ENCODE measurements around the gene RGS6.

Gene RGS6

DNA sequence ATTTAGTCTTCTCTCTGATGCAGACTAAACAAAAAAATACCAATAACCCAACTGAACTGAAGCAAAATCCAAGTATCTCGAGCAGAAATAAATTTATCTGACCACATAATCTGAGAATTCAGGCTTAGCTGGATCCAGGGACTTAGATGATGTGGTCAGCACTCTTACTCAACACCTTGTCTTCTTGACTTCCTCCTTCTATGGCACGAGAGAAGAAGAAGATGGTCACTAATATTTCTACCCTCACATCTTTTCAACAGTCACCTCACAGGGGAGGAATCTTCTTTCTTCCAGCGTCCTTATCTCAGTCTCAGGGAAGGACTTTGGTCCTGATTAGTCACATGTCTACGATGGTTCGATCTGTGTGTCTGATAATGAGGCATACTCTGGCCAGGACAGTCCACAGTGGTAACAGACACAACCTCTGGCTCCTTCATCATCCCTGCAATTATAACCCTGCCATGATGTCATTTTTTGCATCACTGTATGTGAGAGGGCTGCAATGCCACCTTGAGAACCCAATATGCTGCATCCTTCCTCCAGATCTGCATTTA is 15.8 kb downstream of the RGS6 start:
- DNase-seq (ENCODE audit: low read depth in 3 of 3) = no peak

DNA sequence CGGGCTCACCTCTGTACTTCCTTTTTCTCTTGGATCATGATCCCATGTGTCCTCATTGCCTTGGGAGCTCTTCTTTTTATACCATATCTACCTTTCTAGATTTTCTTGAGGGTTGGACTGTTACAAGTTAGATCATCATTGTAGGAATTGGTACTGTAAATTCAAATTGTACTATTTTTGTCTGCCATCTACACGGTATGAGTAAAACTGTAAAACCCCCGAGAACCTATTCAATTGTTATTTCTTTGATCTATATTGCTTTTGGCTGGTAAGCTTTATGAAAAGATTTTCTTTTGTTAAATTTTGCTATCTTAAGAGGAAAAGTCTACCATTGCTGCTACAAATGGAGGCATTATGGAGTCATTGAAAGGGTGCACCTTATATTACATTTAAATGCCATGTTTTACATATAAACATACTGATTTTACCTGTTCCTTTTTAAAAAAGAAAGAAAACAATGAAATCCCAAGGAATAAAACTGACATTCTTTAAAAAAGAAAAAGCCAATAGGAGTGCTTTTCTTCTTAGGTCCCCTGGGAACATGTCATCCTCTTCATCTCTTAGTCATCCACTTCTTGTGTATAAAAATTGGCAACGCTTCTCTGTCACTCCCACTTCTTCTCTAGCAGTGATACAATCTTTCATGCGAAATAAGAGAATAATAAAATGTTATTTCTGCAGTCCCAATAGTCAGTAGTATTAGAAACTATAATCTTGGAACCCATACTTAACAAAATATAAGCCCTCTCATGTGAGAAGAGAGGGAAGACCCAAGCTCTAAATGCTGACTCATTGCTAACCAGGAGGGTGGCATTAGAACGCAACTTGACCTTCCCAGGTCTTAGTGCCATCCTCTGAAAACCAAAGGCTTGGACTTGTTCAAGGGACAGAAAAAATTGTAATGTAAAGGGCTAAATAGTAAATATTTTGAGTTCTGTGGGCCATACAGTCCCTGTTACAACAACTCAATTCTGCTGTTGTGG is 20.4 kb downstream of the RGS6 start:
- no peak for DNase-seq (ENCODE audit: low read depth in 3 of 3)

DNA sequence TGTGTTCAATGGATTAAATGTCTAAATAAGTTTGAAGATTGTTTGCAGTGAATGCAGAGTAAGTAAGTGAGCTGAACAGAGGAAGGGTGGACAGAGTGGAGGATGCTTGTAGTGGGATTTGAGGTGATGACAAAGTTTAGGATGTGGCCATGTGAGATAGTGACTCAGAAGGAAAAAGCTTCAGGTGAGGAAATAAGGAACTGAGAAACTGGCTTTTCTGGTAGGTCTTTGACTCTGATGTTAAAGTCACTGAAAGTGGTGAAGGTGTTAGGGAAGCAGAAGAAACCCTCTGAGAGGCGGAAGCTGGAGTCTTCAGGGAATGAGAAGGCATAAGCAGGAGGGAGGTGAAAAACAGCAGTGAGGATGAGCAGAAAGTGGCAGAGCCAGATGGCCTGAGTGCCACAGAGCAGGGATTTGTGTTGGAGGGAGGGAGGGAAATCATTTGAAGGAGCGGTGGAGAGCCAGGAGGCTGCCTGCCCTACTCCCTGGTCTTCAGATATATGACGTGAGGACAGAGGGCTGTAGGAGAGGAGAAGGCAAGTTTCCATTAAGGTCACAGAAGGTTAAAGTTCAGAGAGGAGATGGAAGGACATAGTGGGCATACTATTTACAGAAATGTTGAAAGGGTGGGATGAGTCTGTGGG is 24.8 kb downstream of the RGS6 start:
- no peak for DNase-seq (ENCODE audit: low read depth in 3 of 3)

DNA sequence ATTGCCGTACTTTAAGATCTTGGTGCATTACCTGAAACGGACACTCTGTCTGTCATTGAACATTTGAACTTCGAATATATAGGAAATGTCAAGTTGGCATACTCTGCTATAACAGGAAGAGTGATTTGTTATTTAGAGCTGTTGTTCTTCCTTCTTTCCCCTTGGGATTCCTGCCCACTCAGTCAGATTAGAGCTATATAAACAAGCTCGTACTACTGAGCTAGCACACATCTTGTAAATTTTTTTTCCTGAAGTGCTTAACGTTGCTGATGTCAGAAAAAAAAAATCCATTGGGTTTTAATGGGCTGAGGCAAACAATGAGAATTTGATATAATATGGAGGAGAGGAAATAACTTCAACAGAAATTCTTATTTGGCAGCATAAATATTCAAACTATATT is 26.8 kb downstream of the RGS6 start:
- DNase-seq (ENCODE audit: low read depth in 3 of 3) = no peak

DNA sequence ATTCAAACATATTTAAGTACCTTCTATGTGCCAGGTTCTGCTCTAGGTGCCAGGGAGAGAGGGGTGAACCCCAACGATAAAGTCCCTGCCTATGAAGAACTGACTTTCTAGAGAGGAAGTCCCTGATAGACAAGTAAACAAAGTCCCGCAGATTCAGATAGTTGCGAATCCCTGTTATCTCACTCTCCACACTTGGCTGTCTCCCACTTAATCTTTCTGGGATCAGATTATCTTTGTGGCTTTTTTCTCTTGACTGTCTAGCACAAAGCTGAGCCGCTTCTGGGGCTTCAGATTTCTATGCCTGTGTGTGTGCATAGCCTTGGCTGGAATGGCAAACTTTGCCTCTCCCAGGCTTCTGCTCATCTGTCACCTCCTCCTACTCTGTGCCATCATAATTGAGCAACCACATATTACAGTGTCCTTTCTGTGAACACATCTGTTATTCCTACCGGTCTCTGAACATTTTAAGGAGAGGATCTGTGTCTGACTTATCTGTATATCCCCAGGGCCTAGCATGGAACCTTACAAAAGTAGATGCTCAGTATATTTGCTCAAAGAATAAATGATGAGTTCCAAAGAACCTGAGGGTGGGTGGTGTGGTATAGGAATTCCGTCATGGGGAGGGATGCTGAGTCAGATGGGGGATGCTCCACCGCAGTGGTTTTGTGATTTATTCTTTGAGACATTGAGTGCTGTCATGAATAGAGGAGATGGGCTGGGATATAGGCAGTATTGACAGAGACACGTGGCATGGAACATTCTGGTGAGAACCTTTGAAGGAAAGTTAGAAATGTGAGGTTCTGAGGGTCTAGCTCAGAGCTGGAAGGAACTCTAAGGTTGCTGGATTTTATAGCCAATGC is 28.5 kb downstream of the RGS6 start:
- no peak for DNase-seq (ENCODE audit: low read depth in 3 of 3)

DNA sequence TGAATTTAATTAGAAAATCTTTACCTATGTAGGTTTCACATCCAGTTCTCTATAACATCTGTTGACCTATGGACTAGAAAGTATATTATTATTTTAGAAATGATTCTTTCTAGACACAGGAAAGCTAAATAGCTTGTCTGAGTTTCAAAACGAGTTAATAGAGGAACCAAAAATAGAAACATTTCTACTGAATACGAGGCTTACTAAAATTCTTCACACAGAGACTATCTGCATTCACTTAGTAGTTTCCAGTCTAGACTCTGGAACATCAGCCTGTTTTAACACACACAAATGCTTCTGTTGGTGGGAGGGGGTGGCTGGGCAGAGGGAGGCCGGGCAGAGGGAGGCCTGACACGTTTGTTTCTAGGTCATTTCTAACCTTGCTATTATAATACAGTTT is 29.7 kb downstream of the RGS6 start:
- no peak for DNase-seq (ENCODE audit: low read depth in 3 of 3)

DNA sequence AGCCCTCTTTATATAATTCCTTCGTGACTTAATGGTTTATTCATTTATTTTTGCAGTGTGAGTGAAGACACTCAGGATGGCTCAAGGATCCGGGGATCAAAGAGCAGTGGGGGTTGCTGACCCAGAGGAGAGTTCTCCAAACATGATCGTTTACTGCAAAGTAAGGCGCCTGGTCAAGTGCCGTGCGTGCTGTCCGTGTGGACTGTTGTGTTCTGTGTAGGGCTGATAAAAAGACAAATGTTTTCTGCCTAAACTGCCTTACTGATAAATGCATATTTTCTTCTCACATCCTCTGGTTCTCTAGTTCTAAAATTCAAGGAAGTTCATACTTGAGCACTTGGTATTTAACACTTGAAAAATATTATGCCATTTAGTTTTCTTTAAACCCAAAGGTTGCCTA is 32.5 kb downstream of the RGS6 start:
- DNase-seq (ENCODE audit: low read depth in 3 of 3) = no peak

DNA sequence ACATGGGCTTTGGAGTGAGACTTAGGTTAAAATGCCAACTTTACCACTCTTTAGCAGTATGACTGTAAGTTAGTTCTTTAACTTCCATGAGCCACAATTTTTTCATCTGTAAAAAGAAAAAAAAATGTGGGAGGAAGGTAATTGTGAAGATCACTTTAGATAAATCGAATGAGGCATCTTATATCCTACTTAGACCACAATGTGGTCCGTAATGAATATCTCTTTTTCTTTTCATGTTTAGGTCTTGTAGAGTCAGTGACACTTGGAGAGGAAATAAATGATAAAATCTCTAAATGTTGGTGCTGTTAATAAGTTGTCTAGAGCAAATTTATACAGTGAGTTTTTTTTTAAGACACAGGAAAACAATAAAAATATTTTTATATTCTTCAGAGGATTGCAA is 34.3 kb downstream of the RGS6 start:
- no peak for DNase-seq (ENCODE audit: low read depth in 3 of 3)

DNA sequence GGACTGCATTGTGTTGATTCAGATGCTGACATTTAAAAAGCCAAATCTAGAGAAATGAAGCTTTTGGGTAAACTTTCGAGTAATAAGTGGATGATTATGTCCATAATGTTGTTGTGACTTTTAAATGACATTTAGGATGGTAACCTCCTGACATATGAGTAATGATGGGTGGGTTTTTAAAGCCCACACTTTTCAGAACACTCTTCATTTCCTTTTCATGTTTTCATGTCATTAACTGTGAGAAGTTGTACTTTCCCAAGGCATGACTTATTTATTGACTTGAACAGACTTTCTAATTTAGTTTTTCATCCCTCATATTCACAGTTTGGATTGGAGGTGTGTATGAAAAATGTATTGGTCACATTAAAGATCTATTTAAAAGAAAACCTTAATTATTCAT is 35.5 kb downstream of the RGS6 start:
- no peak for DNase-seq (ENCODE audit: low read depth in 3 of 3)

DNA sequence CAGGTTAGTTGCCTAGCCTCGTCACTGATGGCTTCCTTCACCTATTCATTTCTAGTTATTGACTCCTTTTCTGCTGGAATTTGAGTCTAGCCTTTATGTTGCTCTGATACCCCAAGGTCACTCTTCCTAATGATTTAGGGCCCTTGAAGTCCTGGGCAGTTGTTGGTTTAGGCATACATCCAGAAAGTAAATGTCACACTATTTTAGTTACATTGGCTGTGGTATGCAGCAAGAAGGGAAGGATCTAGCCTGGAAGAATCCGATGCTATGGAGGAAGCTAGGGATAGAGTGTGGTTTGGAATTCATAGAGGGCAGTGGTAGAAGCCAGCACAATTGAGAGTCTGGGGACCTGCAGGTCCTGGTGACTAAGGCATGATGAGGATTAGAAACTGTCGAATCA is 38.0 kb downstream of the RGS6 start:
- DNase-seq (ENCODE audit: low read depth in 3 of 3) = no peak

DNA sequence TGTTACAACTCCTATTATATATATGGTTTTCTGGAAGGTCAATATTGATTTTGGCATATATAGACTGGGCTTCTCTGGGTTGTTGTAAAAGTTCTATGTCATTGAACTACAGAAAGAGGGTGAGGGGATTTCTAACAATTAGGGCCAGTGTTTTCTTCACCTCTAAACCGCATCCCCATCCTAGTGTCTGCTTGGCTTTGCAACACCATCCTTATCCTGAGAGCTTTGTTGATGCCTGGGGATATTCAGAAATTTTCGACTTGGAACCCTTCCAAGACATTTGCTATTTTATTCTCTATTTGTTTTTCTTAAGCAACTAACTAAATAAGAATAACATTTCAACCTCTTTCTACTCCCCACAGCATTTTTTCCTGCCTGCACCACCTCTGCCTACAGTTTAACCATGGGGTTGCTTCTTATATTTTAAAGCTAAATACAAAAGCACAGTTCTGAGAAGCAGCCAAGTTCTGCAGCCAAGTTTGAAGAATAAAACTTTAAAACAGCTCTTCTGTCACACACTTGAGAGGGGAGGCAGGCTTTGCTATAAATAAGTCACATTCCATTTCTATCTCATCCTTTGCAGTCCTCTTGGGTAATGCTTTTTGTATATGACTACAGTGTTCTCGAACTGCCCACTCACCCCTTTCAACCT is 53.4 kb downstream of the RGS6 start:
- no peak for DNase-seq (ENCODE audit: low read depth in 3 of 3)

DNA sequence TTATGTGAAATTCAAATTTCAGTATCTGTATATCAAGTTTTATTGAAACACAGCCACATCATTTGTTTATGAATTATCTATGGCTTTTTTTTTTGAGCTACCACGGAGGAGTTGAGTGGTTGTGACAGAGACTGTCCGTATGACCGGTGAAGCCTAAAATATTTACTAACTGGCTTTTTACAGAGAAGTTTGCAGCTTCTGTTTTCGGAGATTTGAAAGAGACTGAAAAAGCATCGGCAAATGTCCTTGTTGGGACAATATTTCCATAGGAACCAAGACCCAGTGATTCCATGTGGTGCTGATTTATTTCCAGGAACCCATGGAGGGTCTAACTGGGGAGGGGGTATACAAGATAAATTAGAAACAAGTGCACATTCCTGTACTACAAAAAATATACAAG is 56.2 kb downstream of the RGS6 start:
- no peak for DNase-seq (ENCODE audit: low read depth in 3 of 3)

DNA sequence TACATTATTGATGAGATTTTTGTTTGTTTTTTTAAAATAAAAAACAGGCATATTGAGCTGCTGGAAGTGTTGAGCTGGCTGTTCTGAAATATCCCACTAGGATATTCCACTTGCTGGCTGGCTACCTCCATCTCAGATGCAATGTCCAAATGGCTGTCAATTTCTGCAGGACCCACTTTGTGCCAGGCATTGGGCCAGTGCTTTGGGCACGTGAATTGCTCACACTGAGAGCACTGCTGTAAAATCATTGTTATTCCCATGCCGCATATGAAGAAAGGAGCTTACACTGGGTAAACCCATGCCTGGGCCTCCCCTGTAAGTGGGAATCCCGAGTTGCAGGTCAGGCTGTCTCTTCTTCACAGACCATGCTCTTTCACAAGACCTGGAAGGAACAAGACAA is 56.7 kb downstream of the RGS6 start:
- DNase-seq (ENCODE audit: low read depth in 3 of 3) = no peak

DNA sequence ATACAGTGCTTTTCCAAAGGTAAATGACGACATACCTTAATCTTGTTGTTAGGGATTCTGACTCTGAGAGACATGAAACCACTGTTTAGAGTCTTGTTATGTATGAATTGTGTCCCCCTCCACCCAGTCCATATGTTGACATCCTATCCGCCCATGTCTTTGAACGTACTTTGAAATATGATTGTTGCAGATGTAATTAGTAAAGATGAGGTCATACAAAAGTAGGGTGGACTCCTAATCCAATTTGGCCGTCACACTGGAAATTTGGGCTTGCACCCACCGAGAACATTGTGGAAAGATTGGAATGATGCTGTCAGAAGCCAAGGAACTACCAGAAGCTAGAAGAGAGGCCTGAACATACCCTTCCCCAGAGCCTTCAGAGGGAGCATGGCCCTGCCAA is 62.2 kb downstream of the RGS6 start:
- no peak for DNase-seq (ENCODE audit: low read depth in 3 of 3)

DNA sequence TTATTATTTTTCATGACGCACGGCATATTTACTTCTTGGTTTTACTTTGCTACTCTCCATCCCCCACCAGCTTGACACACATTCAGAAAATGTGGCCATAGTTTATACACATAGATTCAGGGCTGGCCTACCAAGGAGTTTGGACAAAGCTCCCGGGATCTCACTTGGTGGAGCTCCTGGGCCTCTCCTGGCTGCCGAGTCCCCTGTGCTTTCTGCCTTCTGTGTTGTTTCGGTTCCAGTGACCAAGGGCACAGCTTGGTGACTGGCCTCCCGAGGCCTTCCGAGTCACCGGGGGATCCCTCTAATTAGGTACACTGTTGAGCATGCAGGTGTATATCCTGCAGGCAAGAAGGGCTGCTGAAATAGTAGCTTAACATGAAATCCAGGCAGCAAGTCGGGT is 63.5 kb downstream of the RGS6 start:
- DNase-seq (ENCODE audit: low read depth in 3 of 3) = no peak

DNA sequence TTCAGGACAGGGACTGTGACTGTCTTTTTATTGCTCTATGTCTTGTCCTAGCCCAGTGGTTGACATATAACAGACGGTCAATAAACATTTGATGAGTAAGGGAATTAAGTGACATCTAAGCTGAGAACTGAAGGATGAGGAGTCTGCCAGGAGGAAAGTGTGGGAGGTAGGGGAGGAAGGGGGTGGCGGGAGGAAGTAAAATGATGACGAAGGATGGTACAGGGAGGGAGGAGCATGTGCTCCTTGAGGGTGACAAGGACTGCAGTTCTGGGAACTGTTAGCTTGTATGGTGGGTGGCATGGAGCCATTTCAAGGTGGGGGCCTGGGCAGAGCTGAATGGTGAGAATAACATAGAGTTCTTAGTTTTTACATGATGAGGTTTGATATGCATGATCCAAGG is 64.4 kb downstream of the RGS6 start:
- no peak for DNase-seq (ENCODE audit: low read depth in 3 of 3)

DNA sequence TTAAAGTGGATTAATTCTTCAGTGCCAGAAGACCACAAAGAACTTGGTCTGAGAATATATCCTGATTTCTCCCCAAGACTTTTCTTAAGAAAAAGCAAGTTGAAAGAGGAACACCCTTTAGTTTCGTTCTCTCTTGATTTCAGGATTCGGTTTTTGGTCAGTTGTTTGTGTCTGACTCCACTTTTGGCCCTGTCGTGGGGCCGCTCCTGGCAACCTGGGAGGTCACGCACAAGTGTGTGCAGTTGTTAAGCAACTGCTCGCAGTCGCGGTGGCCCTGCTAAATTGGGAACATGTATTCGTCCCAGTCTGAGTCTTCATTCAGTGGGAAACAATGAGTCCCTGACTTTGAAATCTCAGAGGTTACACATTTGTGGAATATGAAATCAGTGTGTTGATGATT is 68.7 kb downstream of the RGS6 start:
- no peak for DNase-seq (ENCODE audit: low read depth in 3 of 3)

DNA sequence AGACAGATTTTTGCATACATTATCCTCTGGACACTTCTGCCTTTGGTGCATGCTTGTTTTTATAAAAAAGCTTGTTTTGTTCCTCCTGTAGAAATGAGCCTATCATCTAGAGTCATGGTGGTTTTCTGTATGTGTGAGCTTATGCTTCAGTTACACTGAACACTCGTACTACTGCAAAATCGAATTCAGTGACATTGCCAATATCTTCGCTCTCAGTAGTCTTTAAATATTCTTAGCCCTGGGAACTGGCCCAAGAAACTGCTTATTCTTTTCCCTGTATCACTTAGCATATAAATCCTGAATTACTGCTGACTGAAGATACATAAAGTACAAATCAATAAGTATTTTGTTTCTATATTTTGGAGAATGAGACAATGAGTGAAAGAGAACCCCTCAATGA is 70.5 kb downstream of the RGS6 start:
- no peak for DNase-seq (ENCODE audit: low read depth in 3 of 3)

DNA sequence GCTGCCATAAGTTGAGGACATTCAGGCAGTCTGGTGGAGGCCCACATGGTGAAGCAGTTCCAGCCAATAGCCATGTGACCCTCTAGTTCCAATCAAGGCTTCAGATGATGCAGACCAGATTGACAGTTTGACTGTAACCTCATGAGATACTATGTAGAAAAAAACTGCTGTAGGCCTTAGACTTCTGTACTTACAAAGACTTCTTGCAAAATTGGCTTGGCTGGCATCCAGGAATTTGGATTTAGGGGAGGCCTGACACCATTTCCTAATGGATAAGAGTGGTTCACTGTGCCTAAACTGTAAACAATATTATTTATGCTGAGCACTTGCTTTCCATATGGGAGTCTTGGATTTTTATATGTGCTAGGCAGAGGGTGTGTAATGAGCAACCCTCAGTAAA is 76.4 kb downstream of the RGS6 start:
- DNase-seq (ENCODE audit: low read depth in 3 of 3) = no peak

DNA sequence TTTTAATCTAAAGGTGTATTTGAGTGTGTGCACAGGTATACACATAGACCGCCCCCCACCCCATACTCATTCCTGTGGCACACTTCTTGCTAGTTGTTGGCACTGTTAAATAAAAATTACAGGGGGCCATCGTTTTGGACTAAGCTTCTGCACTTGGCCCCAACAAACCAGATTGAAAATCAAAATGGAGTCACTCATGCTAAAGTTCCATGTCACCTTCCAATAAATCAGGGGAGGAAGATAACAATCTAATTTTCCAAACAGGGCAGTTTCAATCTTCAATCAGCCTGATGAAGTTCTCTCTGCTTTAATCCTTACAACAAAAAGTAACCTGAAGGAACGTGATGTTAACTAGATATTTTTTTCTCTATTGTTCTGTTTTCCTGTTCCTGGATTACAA is 78.2 kb downstream of the RGS6 start:
- DNase-seq (ENCODE audit: low read depth in 3 of 3) = no peak

DNA sequence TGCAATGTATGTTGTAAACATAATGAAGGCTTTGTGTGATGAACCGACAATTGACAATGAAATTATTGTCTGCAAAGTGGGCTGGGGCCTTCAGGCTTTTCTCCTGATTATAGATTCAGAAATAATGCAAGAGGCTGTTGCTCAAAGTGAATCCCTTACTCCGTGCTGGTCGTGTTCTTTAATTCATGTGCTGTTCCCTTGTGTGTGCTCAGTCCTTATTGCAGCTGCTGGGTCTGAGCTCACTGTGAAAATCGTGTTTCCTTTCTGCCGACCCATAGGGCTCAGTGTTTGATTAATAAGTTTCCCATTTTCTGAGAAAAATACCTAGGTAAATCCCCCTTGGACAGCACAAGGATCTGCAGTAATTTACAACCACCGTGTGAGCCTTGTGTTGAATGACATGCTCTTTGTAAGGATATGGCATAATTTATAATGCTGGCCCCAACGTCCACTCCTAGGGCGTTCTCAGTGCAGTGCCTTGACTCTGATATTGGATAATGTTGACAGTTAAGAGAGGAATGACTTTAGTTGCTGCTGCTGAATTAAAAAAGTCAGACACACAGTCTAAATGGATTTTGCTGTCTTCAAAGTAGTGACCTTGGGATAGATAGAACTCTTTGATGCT is 81.6 kb downstream of the RGS6 start:
- DNase-seq (ENCODE audit: low read depth in 3 of 3) = no peak
